B cell (primary cell): ENCODE data around the gene ZNF560. TPM values are rescaled to one million over a fixed set of nuclear protein-coding genes. Genes with fewer than 3 reads are reported as not detected.

Experiments used
- ATAC-seq: fragments of 200-7000 bp; cut with Tn5 transposase; one replicate; pipeline ENCODE4 v1.10.0; 2021; ENCODE audit warnings: low read depth, mild to moderate bottlenecking, moderate number of reproducible peaks, moderate library complexity
- CTCF ChIA-PET: fragments of 350-600 bp; sonication (Branson Sonifier 250); formaldehyde crosslinking; loops from one replicate; lab custom pipeline; 2021; ENCODE audit warnings: antibody characterized with exemption, inconsistent platforms; lab: Charles Lee
- POLR2A ChIA-PET: fragments of 350-600 bp; sonication (Branson Sonifier 250); formaldehyde crosslinking; loops from one replicate; lab custom pipeline; 2021; ENCODE audit warnings: antibody characterized with exemption; lab: Charles Lee
- DNase-seq: peaks from one replicate; pipeline ENCODE4 v3.0.0; 2013
- H2AFZ ChIP-seq: 2 replicates; pipeline ENCODE4 v1.6.1; 2012; ENCODE audit warnings: mild to moderate bottlenecking, low read depth, low read length; ENCODE audit not compliant: insufficient read depth, poor library complexity, severe bottlenecking
- H3K27ac ChIP-seq, 2 donors: 1 replicate in 1 of 2; 2 replicates in 1 of 2; pipeline ENCODE4 v1.5.1; 2012 to 2013; ENCODE audit warnings: low read length in 2 of 2, mild to moderate bottlenecking in 2 of 2, moderate library complexity in 1 of 2
- H3K27me3 ChIP-seq, 4 experiments: fragments of 200-600 bp in 1 of 4; sonication (generic) in 1 of 4; replicated peaks in 1 of 4; 1 replicate in 2 of 4; 2 replicates in 2 of 4; pipeline versions ENCODE4 v1.6.1 to v1.7.0; 2013 to 2016; ENCODE audit warnings: low read length in 3 of 4, mild to moderate bottlenecking in 2 of 4, mixed read lengths in 1 of 4, moderate library complexity in 1 of 4; ENCODE audit not compliant: insufficient read depth in 4 of 4, control insufficient read depth in 3 of 4; ENCODE audit errors: control extremely low read depth in 1 of 4
- H3K36me3 ChIP-seq, 2 experiments: replicated peaks in 1 of 2; 1 replicate in 1 of 2; 2 replicates in 1 of 2; pipeline versions ENCODE4 v1.6.1 to v1.7.1; 2013; ENCODE audit warnings: low read length in 1 of 2; ENCODE audit not compliant: insufficient read depth in 2 of 2, control insufficient read depth in 1 of 2; ENCODE audit errors: control extremely low read depth in 1 of 2, extremely low read depth in 1 of 2
- H3K4me1 ChIP-seq, 2 donors: fragments of 200-600 bp in 1 of 2; sonication (generic) in 1 of 2; 1 replicate in 1 of 2; 2 replicates in 1 of 2; pipeline versions ENCODE4 v1.5.1 to v1.6.1; 2013 to 2017; ENCODE audit warnings: low read length in 2 of 2; ENCODE audit not compliant: control insufficient read depth in 2 of 2, insufficient read depth in 2 of 2
- H3K4me2 ChIP-seq: replicated peaks from 2 replicates; pipeline ENCODE3; 2012; ENCODE audit warnings: mild to moderate bottlenecking, low read depth, low read length; ENCODE audit not compliant: poor library complexity, severe bottlenecking
- H3K4me3 ChIP-seq, 5 experiments: fragments of 200-600 bp in 1 of 5; sonication (generic) in 1 of 5; 1 replicate in 3 of 5; 2 replicates in 2 of 5; pipeline versions ENCODE4 v1.5.1 to v1.7.0; 2011 to 2016; ENCODE audit warnings: low read length in 4 of 5, mild to moderate bottlenecking in 4 of 5, low read depth in 2 of 5, control low read depth in 1 of 5, moderate library complexity in 1 of 5; ENCODE audit not compliant: insufficient read depth in 1 of 5; ENCODE audit errors: control extremely low read depth in 1 of 5, extremely low read depth in 1 of 5
- H3K79me2 ChIP-seq: fragments of 200-600 bp; sonication (generic); one replicate; pipeline ENCODE4 v1.6.0; 2016; ENCODE audit warnings: low read length; ENCODE audit not compliant: control insufficient read depth, insufficient read depth
- H3K9ac ChIP-seq: fragments of 200-600 bp; sonication (generic); 2 replicates; pipeline ENCODE4 v1.6.1; 2017; ENCODE audit warnings: mild to moderate bottlenecking, low read length, moderate library complexity
- H3K9me3 ChIP-seq, 3 donors: one replicate each; pipeline versions ENCODE4 v1.6.1 to v1.7.1; 2013; ENCODE audit warnings: low read length in 2 of 3; ENCODE audit not compliant: control insufficient read depth in 2 of 3, insufficient read depth in 1 of 3; ENCODE audit errors: control extremely low read depth in 1 of 3
- H4K20me1 ChIP-seq: 2 replicates; pipeline ENCODE4 v1.6.0; 2012; ENCODE audit warnings: mild to moderate bottlenecking, low read length; ENCODE audit not compliant: insufficient read depth, control insufficient read depth, poor library complexity, severe bottlenecking
- H3K27ac Mint-ChIP-seq: one replicate; pipeline ENCODE4 v1.8.0; 2021; ENCODE audit warnings: mixed read lengths
- H3K27me3 Mint-ChIP-seq: one replicate; pipeline ENCODE4 v1.8.0; 2021; ENCODE audit warnings: mixed read lengths
- H3K4me1 Mint-ChIP-seq: one replicate; pipeline ENCODE4 v1.8.0; 2021; ENCODE audit warnings: mixed read lengths
- H3K4me3 Mint-ChIP-seq: one replicate; pipeline ENCODE4 v1.8.0; 2021; ENCODE audit warnings: mixed read lengths
- H3K9me3 Mint-ChIP-seq: one replicate; pipeline ENCODE4 v1.8.0; 2022; ENCODE audit warnings: mixed read lengths; ENCODE audit not compliant: insufficient read depth
- CTCF ChIP-seq: fragments of 200-600 bp; IDR thresholded peaks from one replicate; pipeline ENCODE4 v1.8.0; 2022; ENCODE audit warnings: antibody characterized with exemption, mild to moderate bottlenecking
- EZH2 ChIP-seq: IDR thresholded peaks from 2 replicates; pipeline ENCODE4 v1.6.1; 2012; ENCODE audit warnings: borderline replicate concordance, low read depth, mild to moderate bottlenecking, moderate library complexity, low read length; ENCODE audit not compliant: insufficient read depth, poor library complexity, severe bottlenecking
- WGBS: methylation state at CpG from one replicate; pipeline ENCODE4 v1.1.5; 2013; ENCODE audit warnings: missing lambda C conversion rate; ENCODE audit not compliant: insufficient coverage; 5-methylcytosine and 5-hydroxymethylcytosine counted together
- intact Hi-C: fragments of 100-400 bp; cut with micrococcal nuclease; formaldehyde crosslinking; loops from one replicate; pipeline ENCODE4 v1.10.0; 2022
- polyA plus RNA-seq: library from polyadenylated mRNA; depleted of rRNA; stranded (reverse); fragments of >200 nt; gene quantifications from 2 replicates; pipeline ENCODE4 v1.2.3, GENCODE V29; 2012
- total RNA-seq, 2 donors: library from RNA; stranded (reverse); fragments of 120-200 nt in 1 of 2; gene quantifications; 1 replicate in 1 of 2; 2 replicates in 1 of 2; pipeline versions ENCODE4 v1.2.3 to v1.2.4, GENCODE V29; 2013 to 2022

Gene ZNF560
- total and polyA plus RNA-seq, 2 donors (not counting 1 experiment from before 2014, with no cell fraction given), result not detected

DNA sequence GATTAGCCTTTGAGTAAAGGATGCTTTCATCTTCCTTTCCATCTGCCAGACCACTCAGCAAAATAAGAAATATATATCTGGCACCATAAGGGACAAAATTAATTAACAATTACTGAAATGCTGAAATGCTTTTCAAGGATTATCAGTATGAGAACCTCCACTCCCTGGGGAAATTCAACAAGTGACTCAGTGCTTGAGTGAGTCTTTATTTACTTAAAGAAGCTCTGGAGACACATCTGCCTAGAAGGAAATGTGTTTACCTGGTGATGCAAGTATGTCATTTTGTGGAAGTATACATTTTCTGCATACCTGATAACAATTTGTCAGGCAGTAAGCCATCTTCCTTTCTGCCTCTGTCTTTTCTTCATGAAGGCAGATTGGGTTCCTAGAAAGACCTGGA, 23.4 kb downstream of the ZNF560 start:
- no peak overlapping the region for H3K27ac ChIP-seq
- Mint-ChIP-seq H3K4me1 (no peaks in the 10 kb centered on the region), H3K27me3 (peaks cover 3% of the 10 kb centered on the region), H3K9me3 (peaks cover 15% of the 10 kb centered on the region), H3K4me3 (no peak overlapping the region), H3K27ac (no peak overlapping the region)
- intact Hi-C loops, result no loop called here
- no peaks in the 10 kb centered on the region for H3K36me3 ChIP-seq
- peaks cover 7 to 25% (median 13%) of the 10 kb centered on the region in 3 donors for H3K9me3 ChIP-seq
- no peaks in the 10 kb centered on the region for H3K27me3 ChIP-seq
- H3K4me3 ChIP-seq, result no peak overlapping the region
- ATAC-seq (no peak), DNase-seq (no peak)
- H4K20me1 ChIP-seq, result no peaks in the 10 kb centered on the region
- no peak for TF ChIP-seq EZH2
- TF ChIP-seq CTCF, result no peak
- no peaks in the 10 kb centered on the region for H3K79me2 ChIP-seq
- H3K9ac ChIP-seq, result no peak overlapping the region
- POLR2A ChIA-PET, result no interaction called here
- no peak overlapping the region for H3K4me2 ChIP-seq
- H2AFZ ChIP-seq, result no peak overlapping the region
- CTCF ChIA-PET, result no interaction called here
- H3K4me1 ChIP-seq, result no peaks in the 10 kb centered on the region

GRCh38 chr19:9467161-9467560, 31.3 kb downstream of the ZNF560 start:
- H3K36me3 ChIP-seq, result no peaks in the 10 kb centered on the region
- ChIA-PET CTCF (no interaction called here), POLR2A (no interaction called here)
- no peak for DNase-seq
- H3K9ac ChIP-seq, result no peak overlapping the region
- H2AFZ ChIP-seq, result no peak overlapping the region
- peaks cover 12 to 40% (median 27%) of the 10 kb centered on the region in 3 donors for H3K9me3 ChIP-seq
- no peak for ATAC-seq
- TF ChIP-seq CTCF (no peak), EZH2 (no peak)
- no peak overlapping the region for H3K4me3 Mint-ChIP-seq
- H3K4me1 ChIP-seq, result no peaks in the 10 kb centered on the region
- H3K27ac Mint-ChIP-seq, result no peak overlapping the region
- H3K9me3 Mint-ChIP-seq, result peaks cover 17% of the 10 kb centered on the region
- no peaks in the 10 kb centered on the region for H3K27me3 Mint-ChIP-seq
- no peak overlapping the region for H3K4me2 ChIP-seq
- no peaks in the 10 kb centered on the region for H3K27me3 ChIP-seq
- no peak overlapping the region for H3K4me3 ChIP-seq
- H3K27ac ChIP-seq, result no peak overlapping the region
- WGBS, result no CpG with 5 or more reads among the region's 7 CpGs
- no peaks in the 10 kb centered on the region for H3K4me1 Mint-ChIP-seq
- no peaks in the 10 kb centered on the region for H4K20me1 ChIP-seq
- H3K79me2 ChIP-seq, result no peaks in the 10 kb centered on the region
- intact Hi-C loops, result no loop called here
